PC-3 (cell line): ENCODE results near the gene NIM1K.

Experiments used
- EZH2phosphoT487 ChIP-seq: fragments of 300-600 bp; sonication (generic); IDR thresholded peaks from 2 replicates; pipeline ENCODE4 v1.6.1; 2018; ENCODE audit warnings: mild to moderate bottlenecking, antibody characterized with exemption, low read length, borderline replicate concordance
- TF ChIP-seq, protein P1 (sequence below): fragments of 300-600 bp; sonication (generic); conservative IDR thresholded peaks from 2 replicates; pipeline ENCODE4 v1.5.1; 2017; ENCODE audit warnings: antibody characterized with exemption, low read depth, mild to moderate bottlenecking, low read length

- TF ChIP-seq, protein P1, sequence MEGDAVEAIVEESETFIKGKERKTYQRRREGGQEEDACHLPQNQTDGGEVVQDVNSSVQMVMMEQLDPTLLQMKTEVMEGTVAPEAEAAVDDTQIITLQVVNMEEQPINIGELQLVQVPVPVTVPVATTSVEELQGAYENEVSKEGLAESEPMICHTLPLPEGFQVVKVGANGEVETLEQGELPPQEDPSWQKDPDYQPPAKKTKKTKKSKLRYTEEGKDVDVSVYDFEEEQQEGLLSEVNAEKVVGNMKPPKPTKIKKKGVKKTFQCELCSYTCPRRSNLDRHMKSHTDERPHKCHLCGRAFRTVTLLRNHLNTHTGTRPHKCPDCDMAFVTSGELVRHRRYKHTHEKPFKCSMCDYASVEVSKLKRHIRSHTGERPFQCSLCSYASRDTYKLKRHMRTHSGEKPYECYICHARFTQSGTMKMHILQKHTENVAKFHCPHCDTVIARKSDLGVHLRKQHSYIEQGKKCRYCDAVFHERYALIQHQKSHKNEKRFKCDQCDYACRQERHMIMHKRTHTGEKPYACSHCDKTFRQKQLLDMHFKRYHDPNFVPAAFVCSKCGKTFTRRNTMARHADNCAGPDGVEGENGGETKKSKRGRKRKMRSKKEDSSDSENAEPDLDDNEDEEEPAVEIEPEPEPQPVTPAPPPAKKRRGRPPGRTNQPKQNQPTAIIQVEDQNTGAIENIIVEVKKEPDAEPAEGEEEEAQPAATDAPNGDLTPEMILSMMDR: no peak
- no peak for TF ChIP-seq EZH2phosphoT487
Measured at GRCh38 chr5:43300112-43300511, 108.1 kb downstream of the NIM1K start.
